GM12874 (cell line): Measurements from ENCODE around the gene REXO1.
A peak's percentile ranks its signal among the peaks of the same experiment; 100 is the strongest.
"Not testable (repeated sequence)": the region's sequence is repeated elsewhere in the genome, so short reads cannot be mapped to it uniquely, and the experiment has no call there.

Source experiments
- TF ChIP-seq, protein P1 (sequence below): IDR thresholded peaks from 2 replicates; pipeline ENCODE4 v1.5.1; 2011; ENCODE audit warnings: low read depth, mild to moderate bottlenecking, control low read depth, low read length, moderate library complexity; ENCODE audit not compliant: insufficient read depth

The REXO1 gene, protein sequence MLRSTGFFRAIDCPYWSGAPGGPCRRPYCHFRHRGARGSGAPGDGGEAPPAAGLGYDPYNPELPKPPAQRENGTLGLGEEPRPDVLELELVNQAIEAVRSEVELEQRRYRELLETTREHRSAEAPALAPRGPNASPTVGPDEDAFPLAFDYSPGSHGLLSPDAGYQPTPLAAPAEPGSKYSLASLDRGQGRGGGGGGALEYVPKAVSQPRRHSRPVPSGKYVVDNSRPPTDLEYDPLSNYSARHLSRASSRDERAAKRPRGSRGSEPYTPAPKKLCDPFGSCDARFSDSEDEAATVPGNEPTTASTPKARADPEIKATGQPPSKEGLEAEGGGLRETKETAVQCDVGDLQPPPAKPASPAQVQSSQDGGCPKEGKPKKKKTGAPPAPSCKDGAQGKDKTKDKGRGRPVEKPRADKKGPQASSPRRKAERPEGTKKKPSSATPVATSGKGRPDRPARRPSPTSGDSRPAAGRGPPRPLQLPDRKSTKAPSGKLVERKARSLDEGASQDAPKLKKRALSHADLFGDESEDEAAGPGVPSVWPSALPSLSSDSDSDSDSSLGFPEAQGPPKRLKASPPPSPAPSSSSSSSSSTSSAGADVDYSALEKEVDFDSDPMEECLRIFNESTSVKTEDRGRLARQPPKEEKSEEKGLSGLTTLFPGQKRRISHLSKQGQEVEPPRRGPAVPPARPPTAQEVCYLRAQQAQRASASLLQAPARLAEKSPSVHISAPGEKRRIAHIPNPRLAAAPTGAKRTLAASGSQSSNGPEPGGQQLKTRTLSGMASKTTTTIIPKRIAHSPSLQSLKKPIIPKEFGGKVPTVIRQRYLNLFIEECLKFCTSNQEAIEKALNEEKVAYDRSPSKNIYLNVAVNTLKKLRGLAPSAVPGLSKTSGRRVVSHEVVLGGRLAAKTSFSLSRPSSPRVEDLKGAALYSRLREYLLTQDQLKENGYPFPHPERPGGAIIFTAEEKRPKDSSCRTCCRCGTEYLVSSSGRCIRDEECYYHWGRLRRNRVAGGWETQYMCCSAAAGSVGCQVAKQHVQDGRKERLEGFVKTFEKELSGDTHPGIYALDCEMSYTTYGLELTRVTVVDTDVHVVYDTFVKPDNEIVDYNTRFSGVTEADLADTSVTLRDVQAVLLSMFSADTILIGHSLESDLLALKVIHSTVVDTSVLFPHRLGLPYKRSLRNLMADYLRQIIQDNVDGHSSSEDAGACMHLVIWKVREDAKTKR

GRCh38 chr19:1848399-1849131, at the start of gene REXO1:
Gene REXO1 (minus strand): TSS chr19:1848483. CDS start chr19:1848358, 125 bp downstream.
- TF ChIP-seq, protein P1, sequence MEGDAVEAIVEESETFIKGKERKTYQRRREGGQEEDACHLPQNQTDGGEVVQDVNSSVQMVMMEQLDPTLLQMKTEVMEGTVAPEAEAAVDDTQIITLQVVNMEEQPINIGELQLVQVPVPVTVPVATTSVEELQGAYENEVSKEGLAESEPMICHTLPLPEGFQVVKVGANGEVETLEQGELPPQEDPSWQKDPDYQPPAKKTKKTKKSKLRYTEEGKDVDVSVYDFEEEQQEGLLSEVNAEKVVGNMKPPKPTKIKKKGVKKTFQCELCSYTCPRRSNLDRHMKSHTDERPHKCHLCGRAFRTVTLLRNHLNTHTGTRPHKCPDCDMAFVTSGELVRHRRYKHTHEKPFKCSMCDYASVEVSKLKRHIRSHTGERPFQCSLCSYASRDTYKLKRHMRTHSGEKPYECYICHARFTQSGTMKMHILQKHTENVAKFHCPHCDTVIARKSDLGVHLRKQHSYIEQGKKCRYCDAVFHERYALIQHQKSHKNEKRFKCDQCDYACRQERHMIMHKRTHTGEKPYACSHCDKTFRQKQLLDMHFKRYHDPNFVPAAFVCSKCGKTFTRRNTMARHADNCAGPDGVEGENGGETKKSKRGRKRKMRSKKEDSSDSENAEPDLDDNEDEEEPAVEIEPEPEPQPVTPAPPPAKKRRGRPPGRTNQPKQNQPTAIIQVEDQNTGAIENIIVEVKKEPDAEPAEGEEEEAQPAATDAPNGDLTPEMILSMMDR, result peak; percentile 84

GRCh38 chr19:1896508-1896907, 48.2 kb upstream of the REXO1 start:
- TF ChIP-seq, protein P1, result no peak

DNA sequence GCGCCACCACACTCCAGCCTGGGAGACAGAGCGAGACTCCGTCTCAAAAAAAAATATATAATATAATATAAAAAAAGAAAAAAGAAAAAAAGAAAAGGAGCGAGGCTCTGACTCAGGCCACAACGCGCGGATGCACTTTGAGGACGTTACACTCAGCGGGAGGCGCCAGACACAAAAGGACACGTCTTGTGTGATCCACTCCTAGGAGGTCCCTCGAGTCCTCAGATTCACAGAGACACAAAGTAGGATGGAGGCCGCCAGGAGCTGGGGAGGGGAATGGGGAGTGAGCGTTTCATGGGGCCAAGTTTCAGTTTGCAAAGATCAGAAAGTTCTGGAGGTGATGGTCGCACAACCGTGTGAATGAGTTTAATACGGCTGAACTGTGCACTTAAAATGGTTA, 45.5 kb upstream of the REXO1 start:
- TF ChIP-seq, protein P1, result no peak

GRCh38 chr19:1889907-1890306, 41.6 kb upstream of the REXO1 start:
- TF ChIP-seq, protein P1, result no peak

GRCh38 chr19:1888385-1888784, 40.1 kb upstream of the REXO1 start:
- TF ChIP-seq, protein P1, result no peak

GRCh38 chr19:1885398-1886119, 37.3 kb upstream of the REXO1 start, which contains the start of gene ABHD17A:
Gene ABHD17A (minus strand): TSS chr19:1885496. CDS start chr19:1881566, 3,930 bp downstream.
- TF ChIP-seq, protein P1, result not testable (repeated sequence)
